PFSK-1 (cell line): ENCODE measurements around the gene NF2.

Source experiments
- FOXP2 ChIP-seq: optimal IDR thresholded peaks from 2 replicates; pipeline ENCODE3; 2011; ENCODE audit warnings: borderline replicate concordance, control low read depth, inconsistent platforms; ENCODE audit not compliant: insufficient read depth; ENCODE audit errors: extremely low read length, extremely low read depth
- POLR2AphosphoS5 ChIP-seq: IDR thresholded peaks from 2 replicates; pipeline ENCODE4 v1.6.1; 2012; ENCODE audit warnings: low read depth, mild to moderate bottlenecking, control low read depth, low read length, moderate library complexity
- REST ChIP-seq, 2 experiments: IDR thresholded peaks; 2 replicates each; pipeline versions ENCODE4 v1.6.1 to v1.8.0; 2011 to 2012; ENCODE audit warnings: low read depth in 2 of 2, low read length in 2 of 2, control low read depth in 1 of 2, inconsistent platforms in 1 of 2, mild to moderate bottlenecking in 1 of 2, moderate library complexity in 1 of 2; ENCODE audit not compliant: insufficient read depth in 1 of 2
- SIN3A ChIP-seq: IDR thresholded peaks from 2 replicates; pipeline ENCODE4 v1.6.1; 2012; ENCODE audit warnings: mild to moderate bottlenecking, low read length, moderate library complexity, borderline replicate concordance; ENCODE audit not compliant: insufficient read depth
- TAF1 ChIP-seq: IDR thresholded peaks from 2 replicates; pipeline ENCODE4 v1.6.1; 2012; ENCODE audit warnings: low read length, control low read depth, borderline replicate concordance; ENCODE audit not compliant: insufficient read depth

DNA sequence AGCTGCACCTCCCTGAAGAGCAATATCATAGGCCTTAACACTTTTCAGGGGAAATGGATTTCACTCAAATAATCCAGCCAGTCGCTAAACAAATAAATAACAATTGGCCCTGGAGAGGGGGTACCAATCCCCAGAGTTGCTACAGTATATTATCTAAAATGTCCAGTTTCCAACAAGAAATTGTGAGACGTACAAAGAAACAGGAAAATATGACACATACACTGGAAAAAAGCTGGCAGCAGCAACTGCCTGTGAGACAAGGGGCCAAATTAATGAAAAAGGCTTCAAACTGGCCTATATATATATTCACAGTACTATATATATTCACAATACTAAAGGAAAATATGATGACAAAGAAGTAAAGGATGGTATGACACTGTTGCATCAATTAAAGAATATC lies 4.0 kb downstream of the NF2 start:
- TF ChIP-seq SIN3A, result no peak
- no peak for TF ChIP-seq TAF1
- no peak for TF ChIP-seq POLR2AphosphoS5
- no peak for TF ChIP-seq REST (IDR thresholded peaks at IDR 0.05; ENCODE audit: insufficient read depth in 1 of 2, low read depth in 2 of 2, low read length in 2 of 2)
- no peak for TF ChIP-seq FOXP2
